ENCODE results near the gene OOSP4B. TPM values are rescaled to one million over a fixed set of nuclear protein-coding genes. Genes with fewer than 3 reads are reported as not detected.
"Not testable (repeated sequence)": the region's sequence is repeated elsewhere in the genome, so short reads cannot be mapped to it uniquely, and the experiment has no call there.

The OOSP4B gene
- total RNA-seq (2014; rRNA removed; shearing (Covaris generic)) = not detected in 2 replicates

DNA sequence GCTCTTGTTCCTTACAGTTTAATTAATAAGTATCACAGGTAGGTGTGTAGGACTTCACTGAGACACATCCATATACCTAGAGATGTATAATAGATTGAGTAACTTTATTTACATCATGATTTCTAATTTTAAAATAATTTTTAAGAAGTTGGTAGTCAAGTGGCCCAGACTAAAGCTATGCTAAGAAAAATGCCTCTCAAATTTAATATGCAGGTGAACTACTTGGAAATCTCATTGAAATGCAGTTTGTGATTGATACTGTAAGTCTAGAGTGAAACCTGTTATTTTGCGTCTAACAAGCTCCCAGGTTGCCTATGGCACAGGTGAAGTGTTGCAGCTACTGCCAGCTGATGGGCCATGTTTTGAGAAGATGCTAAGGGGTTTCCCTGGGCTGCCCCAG is at the start of gene OOSP4B:
TSS of gene OOSP4B (plus strand) at position 301 of the 400 bp plus-strand sequence.
- DNase-seq (ENCODE audit: low read depth) = no peak

DNA sequence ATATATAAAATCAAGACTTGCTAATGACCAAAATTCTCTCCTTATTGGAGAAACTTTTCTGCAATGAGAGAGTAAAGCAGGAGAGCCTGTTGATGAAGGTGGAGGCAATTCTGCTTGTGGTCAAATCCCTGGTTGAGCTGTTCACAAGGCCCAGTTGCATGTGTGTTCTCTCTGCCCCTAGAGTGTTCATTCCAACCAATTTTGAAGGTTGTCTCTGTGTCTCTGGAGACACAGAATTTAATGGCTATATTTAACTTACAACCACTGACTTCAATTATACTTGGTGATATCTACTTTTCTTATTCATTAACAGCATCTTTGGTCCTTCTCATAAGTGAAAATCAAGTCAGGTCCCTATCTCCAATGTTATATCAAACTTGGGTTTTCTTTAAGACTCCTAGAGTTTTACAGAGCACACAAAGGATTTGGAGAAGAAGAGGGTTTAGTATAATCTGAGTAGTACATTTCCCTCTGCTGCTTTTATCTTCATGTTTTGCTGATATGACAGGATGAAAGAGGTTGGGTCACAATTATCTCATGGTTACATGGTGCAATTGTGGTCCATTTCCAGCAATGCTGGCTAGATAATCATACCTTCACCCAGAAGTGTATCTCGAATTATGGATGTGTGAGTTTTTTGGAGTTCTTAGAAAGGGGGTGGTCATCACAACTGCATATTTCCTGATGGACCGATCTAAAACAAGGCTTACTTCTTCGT is 49.1 kb upstream of the OOSP4B start:
- DNase-seq (ENCODE audit: low read depth) = no peak

DNA sequence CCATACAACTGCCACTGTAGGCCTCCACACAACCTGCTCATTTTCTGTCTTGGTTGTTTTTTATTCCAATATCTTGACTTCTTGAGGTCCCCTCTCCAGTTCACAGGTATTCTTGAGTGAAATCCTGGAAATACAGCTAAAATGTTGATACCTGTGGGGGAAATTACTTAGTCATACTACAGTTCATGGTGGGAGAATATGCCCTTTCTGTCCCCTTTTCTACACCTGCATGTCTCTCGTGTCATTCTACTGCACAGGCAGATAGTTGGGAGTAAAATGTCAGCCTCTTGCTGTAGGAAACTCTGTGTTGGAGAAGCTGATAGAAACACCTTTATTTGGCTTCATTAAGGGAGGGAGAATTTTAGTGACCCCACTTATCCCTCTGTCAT is 48.6 kb upstream of the OOSP4B start:
- DNase-seq (ENCODE audit: low read depth) = no peak

- DNase-seq (ENCODE audit: low read depth) = no peak
Measured at GRCh38 chr11:59973097-59973496, 43.9 kb upstream of the OOSP4B start.

DNA sequence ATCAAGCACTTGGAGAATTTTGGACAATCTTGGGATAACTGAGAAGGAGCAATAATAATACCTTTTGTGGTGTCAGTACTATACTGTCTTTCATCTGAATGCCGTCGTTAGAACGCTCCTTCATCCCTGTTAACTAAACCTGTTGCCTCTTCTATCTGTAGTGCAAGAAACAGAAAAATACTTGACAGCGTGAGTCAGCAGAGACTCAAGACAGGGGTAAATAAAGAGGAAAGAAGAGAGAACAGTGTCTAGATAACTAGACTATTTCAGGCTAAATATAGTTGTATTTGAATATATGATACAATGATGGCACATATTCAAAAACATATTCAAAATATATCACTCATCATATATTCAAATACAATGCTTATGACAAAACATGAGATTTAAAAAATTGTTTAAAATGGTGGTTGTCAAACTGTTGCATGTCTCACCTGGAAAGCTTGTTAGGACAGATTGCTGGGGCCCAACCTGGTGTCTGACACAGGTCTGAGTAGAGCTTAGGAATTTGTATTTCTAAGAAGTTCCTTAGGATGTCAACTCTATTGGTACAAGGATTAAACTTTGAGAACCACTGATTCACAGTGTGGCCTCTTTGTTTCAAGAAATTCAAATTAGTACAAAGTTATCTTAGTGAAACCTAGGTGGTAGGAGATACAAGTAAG is 35.7 kb upstream of the OOSP4B start:
- DNase-seq (ENCODE audit: low read depth) = no peak

- not testable (repeated sequence) for DNase-seq (ENCODE audit: low read depth)
Measured at GRCh38 chr11:59982037-59982436, 34.9 kb upstream of the OOSP4B start.

DNA sequence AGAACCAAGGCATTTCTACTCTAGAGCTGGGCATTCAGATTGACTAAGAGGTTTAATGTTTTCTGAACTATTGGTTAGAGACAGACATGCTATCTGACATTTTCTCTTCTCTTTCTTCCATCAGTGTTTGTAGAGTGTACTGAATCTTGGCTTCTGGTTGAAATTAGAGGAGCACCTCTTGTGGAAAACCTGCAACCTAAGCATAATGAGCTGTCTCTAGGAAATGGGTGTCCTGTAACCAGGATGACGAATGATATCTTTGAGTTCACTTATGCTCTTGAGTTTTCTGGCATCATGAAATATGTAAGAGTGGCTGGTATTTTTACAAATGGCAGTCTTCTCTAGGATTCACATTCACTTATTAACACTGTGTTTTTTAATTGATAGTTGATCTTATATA is 33.8 kb upstream of the OOSP4B start:
- DNase-seq (ENCODE audit: low read depth) = no peak

GRCh38 chr11:59984368-59984767 is 32.6 kb upstream of the OOSP4B start:
- DNase-seq (ENCODE audit: low read depth) = no peak

- no peak for DNase-seq (ENCODE audit: low read depth)
Measured at GRCh38 chr11:59990421-59990820, 26.6 kb upstream of the OOSP4B start.

- DNase-seq (ENCODE audit: low read depth) = no peak
Measured at GRCh38 chr11:59992425-59992824, 24.6 kb upstream of the OOSP4B start.

DNA sequence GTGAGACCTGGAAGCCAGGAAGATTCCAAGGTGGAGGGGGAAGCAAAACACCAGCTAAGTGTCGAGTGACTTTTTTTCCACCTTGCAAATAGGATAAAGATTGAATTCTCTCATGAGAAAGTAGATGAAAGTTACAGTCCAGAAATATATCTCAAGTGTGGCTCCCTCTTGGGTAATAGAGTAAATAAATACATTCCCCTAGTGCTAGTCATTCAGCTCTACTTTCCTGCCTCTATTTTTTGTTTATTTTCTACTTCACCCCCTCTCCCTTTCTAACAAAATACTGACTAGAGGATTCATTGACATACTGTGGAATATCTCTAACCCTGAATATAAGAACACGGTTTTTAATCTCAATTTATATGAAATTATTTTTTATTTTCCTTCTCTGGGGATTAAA is 19.2 kb upstream of the OOSP4B start:
- DNase-seq (ENCODE audit: low read depth) = no peak

- DNase-seq (ENCODE audit: low read depth) = no peak
Measured at GRCh38 chr11:59999691-60000090, 17.3 kb upstream of the OOSP4B start.

GRCh38 chr11:60003729-60004128 is 13.3 kb upstream of the OOSP4B start:
- no peak for DNase-seq (ENCODE audit: low read depth)

DNA sequence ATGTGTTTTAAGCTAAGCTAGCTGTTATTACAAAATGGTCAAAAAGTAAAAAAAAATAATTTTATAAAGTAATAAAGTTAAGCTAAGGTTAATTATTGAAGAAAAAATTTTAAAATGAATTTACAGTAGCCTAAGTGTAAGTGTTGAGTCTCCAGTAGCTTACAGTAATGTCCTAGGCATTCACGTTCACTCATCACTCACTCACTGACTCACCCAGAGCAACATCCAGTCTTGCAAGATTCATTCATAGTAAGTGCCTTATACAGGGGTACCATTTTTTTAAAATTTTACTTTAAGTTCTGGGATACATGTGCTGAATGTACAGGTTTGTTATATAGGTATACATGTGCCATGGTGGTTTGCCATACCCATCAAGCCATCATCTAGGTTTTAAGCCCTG is 11.6 kb upstream of the OOSP4B start:
- DNase-seq (ENCODE audit: low read depth) = peak; percentile 48

GRCh38 chr11:60018058-60018457 is 1.1 kb downstream of the OOSP4B start:
- DNase-seq (ENCODE audit: low read depth) = no peak

- not testable (repeated sequence) for DNase-seq (ENCODE audit: low read depth)
Measured at GRCh38 chr11:60020376-60020775, 3.4 kb downstream of the OOSP4B start.

- no peak for DNase-seq (ENCODE audit: low read depth)
Measured at GRCh38 chr11:60029015-60029632, 12.1 kb downstream of the OOSP4B start.

GRCh38 chr11:60040109-60040508 is 23.1 kb downstream of the OOSP4B start, which contains the start of gene OOSP2:
TSS of gene OOSP2 (plus strand) at chr11:60040409. CDS start at chr11:60040460, 51 bp downstream.
- no peak for DNase-seq (ENCODE audit: low read depth)

- DNase-seq (ENCODE audit: low read depth) = not testable (repeated sequence)
Measured at GRCh38 chr11:60050422-60050821, 33.4 kb downstream of the OOSP4B start.

DNA sequence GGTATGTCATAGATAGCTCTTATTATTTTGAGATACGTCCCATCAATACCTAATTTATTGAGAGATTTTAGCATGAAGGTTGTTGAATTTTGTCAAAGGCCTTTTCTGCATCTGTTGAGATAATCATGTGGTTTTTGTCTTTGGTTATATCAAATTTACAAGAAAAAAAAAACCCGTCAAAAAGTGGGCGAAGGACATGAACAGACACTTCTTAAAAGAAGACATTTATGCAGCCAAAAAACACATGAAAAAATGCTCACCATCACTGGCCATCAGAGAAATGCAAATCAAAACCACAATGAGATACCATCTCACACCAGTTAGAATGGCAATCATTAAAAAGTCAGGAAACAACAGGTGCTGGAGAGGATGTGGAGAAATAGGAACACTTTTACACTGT is 33.9 kb downstream of the OOSP4B start:
- DNase-seq (ENCODE audit: low read depth) = not testable (repeated sequence)

GRCh38 chr11:60056349-60056969 is 39.5 kb downstream of the OOSP4B start, which contains the start of gene MS4A3:
TSS of gene MS4A3 (plus strand) at chr11:60056665. CDS start at chr11:60061161, 4,496 bp downstream.
- no peak for DNase-seq (ENCODE audit: low read depth)

DNA sequence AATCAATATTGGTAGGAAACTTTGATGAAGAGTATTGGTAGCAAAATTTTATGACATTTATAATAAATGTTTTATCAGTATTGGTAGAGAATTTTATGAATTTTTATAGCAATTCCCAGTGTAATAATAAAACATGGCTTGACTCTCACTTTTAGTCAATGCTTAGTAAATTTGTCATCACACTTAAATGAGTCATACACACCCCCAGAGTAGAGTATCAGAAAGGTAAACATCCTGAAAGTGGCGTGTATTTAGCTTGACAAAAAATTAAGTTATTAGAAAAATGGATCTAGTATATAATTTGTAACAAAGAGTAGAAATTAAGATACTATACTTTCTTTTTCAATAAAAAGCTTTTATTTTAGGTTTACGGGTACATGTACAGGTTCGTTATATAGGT is 42.1 kb downstream of the OOSP4B start:
- peak; percentile 15 for DNase-seq (ENCODE audit: low read depth)

Data from M059J (cell line).